ENCODE results near the gene KRT6A. TPM values are rescaled to one million over a fixed set of nuclear protein-coding genes. Genes with fewer than 3 reads are reported as not detected.

The KRT6A gene
- total and polyA plus RNA-seq, 4 donors = 0.02 to 0.05 TPM; not detected in 2

- TF ChIP-seq RAD21 (IDR thresholded peaks at IDR 0.05) (no peak), FOXA2 (IDR thresholded peaks at IDR 0.05) (no peak)
- H3K9ac ChIP-seq (ENCODE audit: low read depth in 1 of 2, low read length in 2 of 2) = no peak overlapping the region
- DNase-seq (ENCODE audit: low spot score) = no peak
Observed at GRCh38 chr12:52498946-52499345, 5.9 kb upstream of the KRT6A start.

DNA sequence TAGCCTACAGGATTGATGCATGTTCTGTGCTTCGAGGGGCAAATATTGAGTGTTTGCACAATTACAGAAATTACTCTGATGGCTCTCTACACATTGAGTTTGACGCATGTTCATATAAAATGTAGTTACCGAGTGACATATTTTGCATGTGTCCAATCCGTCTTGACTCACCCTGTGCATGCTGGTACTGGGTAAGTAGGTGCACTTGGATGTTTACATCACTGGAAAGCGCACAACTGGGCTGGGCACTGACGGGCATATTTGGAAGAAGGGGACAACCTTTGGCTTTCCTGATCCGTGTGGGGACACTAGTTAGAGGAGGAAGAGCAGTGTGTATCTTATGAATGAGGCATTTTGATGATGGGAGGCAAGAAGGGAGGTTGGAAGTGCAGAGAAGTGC, 4.9 kb upstream of the KRT6A start:
- peaks cover 0 to 5% (median 0%) of the 10 kb centered on the region in 4 donors for H3K9me3 ChIP-seq (ENCODE audit: control insufficient read depth in 4 of 4, low read length in 3 of 4)
- no peak overlapping the region for H3K4me3 ChIP-seq (ENCODE audit: low read depth in 1 of 3, low read length in 3 of 3)
- H3K36me3 ChIP-seq (ENCODE audit: control insufficient read depth in 4 of 4, insufficient read depth in 3 of 4, low read depth in 1 of 4, low read length in 3 of 4) = no peaks in the 10 kb centered on the region
- TF ChIP-seq REST (IDR thresholded peaks at IDR 0.05) (no peak), GABPA (IDR thresholded peaks at IDR 0.05 in 1 of 2, conservative IDR thresholded peaks at IDR 0.05 in 1 of 2) (no peak), ZBTB33 (IDR thresholded peaks at IDR 0.05) (no peak), ATF3 (IDR thresholded peaks at IDR 0.05) (no peak), YY1 (IDR thresholded peaks at IDR 0.05) (no peak), HNF4A (conservative IDR thresholded peaks at IDR 0.05) (no peak), HNF4G (IDR thresholded peaks at IDR 0.05) (no peak), MAX (IDR thresholded peaks at IDR 0.05) (no peak), FOXA1 (IDR thresholded peaks at IDR 0.05) (no peak), RXRA (IDR thresholded peaks at IDR 0.05) (no peak), CTCF (IDR thresholded peaks at IDR 0.05; ENCODE audit: low read depth, low read length, missing input control) (no peak), SP1 (IDR thresholded peaks at IDR 0.05) (no peak)
- no peak overlapping the region for H3K27ac ChIP-seq (ENCODE audit: low read depth in 1 of 2, low read length in 2 of 2)
- no peaks in the 10 kb centered on the region for H3K4me1 ChIP-seq (ENCODE audit: control insufficient read depth in 4 of 4, insufficient read depth in 4 of 4, low read length in 3 of 4)
- no peak overlapping the region for H3K9ac ChIP-seq (ENCODE audit: low read depth in 1 of 2, low read length in 2 of 2)
- no peak for DNase-seq (ENCODE audit: low spot score)
- peaks cover 0 to 9% (median 0%) of the 10 kb centered on the region in 4 donors for H3K27me3 ChIP-seq (ENCODE audit: control insufficient read depth in 4 of 4, insufficient read depth in 4 of 4, low read length in 3 of 4)
- 89% methylated on average over 7 of the region's 7 CpGs for WGBS

More at GRCh38 chr12:52498946-52499345, 5.9 kb upstream of the KRT6A start:
- H3K4me3 ChIP-seq (ENCODE audit: low read depth in 1 of 3, low read length in 3 of 3) = no peak overlapping the region
- no peaks in the 10 kb centered on the region for H3K36me3 ChIP-seq (ENCODE audit: control insufficient read depth in 4 of 4, insufficient read depth in 3 of 4, low read depth in 1 of 4, low read length in 3 of 4)
- peaks cover 0 to 6% (median 0%) of the 10 kb centered on the region in 4 donors for H3K27me3 ChIP-seq (ENCODE audit: control insufficient read depth in 4 of 4, insufficient read depth in 4 of 4, low read length in 3 of 4)
- H3K9me3 ChIP-seq (ENCODE audit: control insufficient read depth in 4 of 4, low read length in 3 of 4) = peaks cover 0 to 7% (median 0%) of the 10 kb centered on the region in 4 donors
- H3K27ac ChIP-seq (ENCODE audit: low read depth in 1 of 2, low read length in 2 of 2) = no peak overlapping the region
- no peaks in the 10 kb centered on the region for H3K4me1 ChIP-seq (ENCODE audit: control insufficient read depth in 4 of 4, insufficient read depth in 4 of 4, low read length in 3 of 4)
- 73% methylated on average over 1 of the region's 1 CpG for WGBS
